Right cardiac atrium (tissue), 5 donors: ENCODE measurements around the gene PTGER4. TPM values are rescaled to one million over a fixed set of nuclear protein-coding genes. Genes with fewer than 3 reads are reported as not detected.
"Not testable (repeated sequence)": the region's sequence is repeated elsewhere in the genome, so short reads cannot be mapped to it uniquely, and the experiment has no call there.

Experiments
- ATAC-seq, 2 donors: fragments of 200-7000 bp; cut with Tn5 transposase; one replicate each; pipeline versions ENCODE4 v1.8.0 to v1.9.1; 2020; ENCODE audit warnings: moderate library complexity in 2 of 2, mild to moderate bottlenecking in 1 of 2
- DNase-seq, 3 donors: peaks; one replicate each; pipeline ENCODE4 v3.0.0-alpha.2; 2020
- H3K27ac ChIP-seq: one replicate; pipeline ENCODE4 v1.5.1; 2013; ENCODE audit warnings: mild to moderate bottlenecking, low read length, control low read depth, moderate library complexity
- H3K27me3 ChIP-seq: one replicate; pipeline ENCODE4 v1.6.1; 2013; ENCODE audit not compliant: control insufficient read depth, insufficient read depth
- H3K4me1 ChIP-seq: one replicate; pipeline ENCODE4 v1.6.1; 2013; ENCODE audit warnings: low read length; ENCODE audit not compliant: control insufficient read depth, insufficient read depth
- H3K4me3 ChIP-seq: one replicate; pipeline ENCODE4 v1.5.1; 2013; ENCODE audit warnings: low read length, control low read depth
- H3K9me3 ChIP-seq: one replicate; pipeline ENCODE4 v1.6.1; 2013; ENCODE audit warnings: low read length; ENCODE audit not compliant: control insufficient read depth
- WGBS: extraction: QIAGEN DNeasy Blood & Tissue Kit; methylation state at CpG from one replicate; pipeline ENCODE4 v1.1.7; 2013; 5-methylcytosine and 5-hydroxymethylcytosine counted together
- intact Hi-C, 4 donors: fragments of 100-400 bp; cut with DNase I; formaldehyde crosslinking; loops; one replicate each; pipeline versions ENCODE4 v1.11.0 to v1.14.0; 2022 to 2023
- polyA plus RNA-seq: library from polyadenylated mRNA; stranded (reverse); fragments of 200-250 nt; gene quantifications from one replicate; pipeline ENCODE4 v1.2.3, GENCODE V29; 2013
- total RNA-seq, 4 donors: library from RNA; stranded (reverse); fragmentation: NEBNext Ultra II Directional; extraction: Animal tissue kit (Norgen Biotek cat#: 25700); gene quantifications; one replicate each; pipeline ENCODE4 v1.2.1, GENCODE V29; 2021
- donor health status: healthy with polysubstance abuse.
- donor health status: DM: no; HTN: yes; CAD: no.
- donor health status: DM: no; HTN: no; CAD: no.
- donor health status: DM: no; HTN: yes; CAD: no; lungs with severe emphysema.
- donor health status: DM: yes; HTN: yes; CAD: no.

PTGER4 gene
- total and polyA plus RNA-seq, 5 donors = 1.9 to 4.8 (median 3.5) TPM

DNA sequence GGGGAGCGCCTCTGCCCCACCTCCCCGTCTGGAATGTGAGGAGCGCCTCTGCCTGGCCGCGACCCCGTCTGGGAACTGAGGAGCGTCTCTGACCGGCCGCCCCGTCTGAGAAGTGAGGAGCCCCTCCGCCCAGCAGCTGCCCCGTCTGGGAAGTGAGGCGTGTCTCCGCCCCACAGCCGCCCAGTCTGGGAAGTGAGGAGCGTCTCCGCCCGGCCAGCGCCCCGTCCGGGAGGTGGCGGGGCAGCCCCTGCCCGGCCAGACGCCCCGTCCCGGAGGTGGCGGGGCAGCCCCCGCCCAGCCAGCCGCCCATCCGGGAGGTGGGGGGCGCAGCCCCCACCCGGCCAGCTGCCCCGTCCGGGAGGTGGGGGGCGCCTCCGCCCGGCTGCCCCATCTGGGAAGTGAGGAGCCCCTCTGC, 42.8 kb downstream of the PTGER4 start:
- H3K4me1 ChIP-seq, H3K9me3 ChIP-seq, H3K27me3 ChIP-seq, H3K4me3 ChIP-seq, ATAC-seq, H3K27ac ChIP-seq, intact Hi-C loops: not testable (repeated sequence)
- peak in 2 of 3 donors; percentile 20 to 55 for DNase-seq
- 93% methylated on average over 37 of the region's 37 CpGs for WGBS

GRCh38 chr5:40733434-40733833, 53.7 kb downstream of the PTGER4 start:
- peaks cover 6% of the 10 kb centered on the region for H3K4me1 ChIP-seq
- ATAC-seq = peak in 1 of 2 donors; percentile 10
- H3K27me3 ChIP-seq = no peaks in the 10 kb centered on the region
- no peaks in the 10 kb centered on the region for H3K9me3 ChIP-seq
- WGBS = 78% methylated on average over 2 of the region's 2 CpGs
- no peak overlapping the region for H3K4me3 ChIP-seq
- no peak for DNase-seq
- intact Hi-C loops = loop anchor here in 1 of 4 donors (10.0 kb wide), 1 partner anchor 1149 kb away; no protein-coding TSS in a partner anchor
- no peak overlapping the region for H3K27ac ChIP-seq

DNA sequence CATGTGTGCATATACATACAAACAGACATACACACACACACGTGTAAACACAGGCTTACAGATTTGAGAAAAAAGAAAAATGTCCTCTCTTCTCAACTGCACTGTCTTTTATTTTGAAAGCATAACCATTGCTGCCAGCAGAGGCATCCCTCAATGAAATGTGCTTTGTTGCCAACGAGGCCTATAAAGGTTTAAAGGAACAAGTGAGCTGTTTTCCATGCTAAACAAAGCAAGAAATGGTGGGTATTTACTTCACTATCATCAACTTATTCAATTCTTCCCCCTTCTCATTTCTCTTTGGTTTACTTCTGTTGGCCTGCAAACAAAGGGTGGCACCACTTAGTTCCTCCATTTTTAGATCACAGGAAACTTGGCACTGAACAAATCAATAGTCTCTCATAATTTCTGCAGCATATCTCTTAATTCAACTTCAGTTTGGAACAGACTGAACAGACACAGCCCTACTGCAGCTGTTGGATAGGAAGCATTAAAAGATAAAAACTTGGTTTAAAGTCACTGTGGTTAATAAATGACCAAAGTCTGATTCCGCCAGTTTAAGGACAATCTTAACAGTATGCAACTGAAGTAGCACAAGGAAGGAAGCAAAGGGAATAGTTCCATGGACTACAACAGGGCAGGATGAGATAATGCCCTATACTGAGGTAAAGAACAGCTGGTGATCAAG, 54.3 kb downstream of the PTGER4 start:
- H3K27me3 ChIP-seq = no peaks in the 10 kb centered on the region
- H3K4me3 ChIP-seq = no peak overlapping the region
- ATAC-seq (peak; percentile 83 to 88), DNase-seq (no peak)
- peak overlapping the region; percentile 26 for H3K27ac ChIP-seq
- peaks cover 6% of the 10 kb centered on the region for H3K4me1 ChIP-seq
- intact Hi-C loops = loop anchor here in 1 of 4 donors (10.0 kb wide), 1 partner anchor 1149 kb away; no protein-coding TSS in a partner anchor
- no peaks in the 10 kb centered on the region for H3K9me3 ChIP-seq
- 31% methylated on average over 3 of the region's 3 CpGs for WGBS

DNA sequence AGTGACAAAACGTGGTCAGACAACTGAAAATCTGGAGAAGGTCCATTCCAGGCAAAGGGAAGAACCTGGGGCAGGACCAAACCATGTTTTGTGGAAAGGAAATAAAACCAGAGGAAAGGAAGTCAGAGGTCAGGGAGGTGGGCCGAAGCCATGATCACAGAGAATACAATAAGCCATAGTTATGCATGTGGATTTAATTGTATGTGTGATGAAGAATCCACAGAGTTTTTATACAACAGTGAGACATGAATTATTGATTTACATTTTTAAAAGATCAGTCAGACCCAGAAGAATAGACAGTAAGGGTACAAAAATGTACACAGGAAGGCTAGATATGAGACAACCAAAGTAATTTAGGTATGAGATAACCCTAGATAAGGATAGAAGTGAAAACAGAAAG, 55.3 kb downstream of the PTGER4 start:
- DNase-seq (no peak), ATAC-seq (peak in 1 of 2 donors; percentile 50)
- H3K4me3 ChIP-seq = no peak overlapping the region
- peaks cover 3% of the 10 kb centered on the region for H3K9me3 ChIP-seq
- H3K27ac ChIP-seq = no peak overlapping the region
- peaks cover 6% of the 10 kb centered on the region for H3K4me1 ChIP-seq
- 51% methylated on average over 2 of the region's 2 CpGs for WGBS
- H3K27me3 ChIP-seq = no peaks in the 10 kb centered on the region
- intact Hi-C loops = loop anchor here in 1 of 4 donors (10.0 kb wide), 1 partner anchor 1150 kb away; no protein-coding TSS in a partner anchor

DNA sequence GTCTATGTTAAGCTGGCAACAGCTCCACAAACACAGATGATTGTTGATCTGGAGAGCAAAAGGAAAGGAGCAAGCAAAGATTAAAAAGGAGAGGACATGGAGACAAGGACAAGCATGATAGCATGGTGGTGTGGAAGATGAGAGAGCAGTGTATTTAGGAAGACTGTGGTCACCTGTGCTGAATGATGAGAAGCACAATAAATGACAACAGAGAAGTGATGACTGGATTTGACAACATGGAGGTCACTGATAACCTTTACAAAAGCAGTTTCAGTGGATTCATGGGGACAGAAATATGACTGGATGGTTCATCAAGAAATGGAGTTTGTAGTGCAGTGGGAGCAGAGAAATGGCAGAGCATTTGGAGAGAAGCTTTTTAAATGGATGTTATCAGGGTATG, 55.9 kb downstream of the PTGER4 start:
- intact Hi-C loops = loop anchor here in 1 of 4 donors (10.0 kb wide), 1 partner anchor 1151 kb away; no protein-coding TSS in a partner anchor

DNA sequence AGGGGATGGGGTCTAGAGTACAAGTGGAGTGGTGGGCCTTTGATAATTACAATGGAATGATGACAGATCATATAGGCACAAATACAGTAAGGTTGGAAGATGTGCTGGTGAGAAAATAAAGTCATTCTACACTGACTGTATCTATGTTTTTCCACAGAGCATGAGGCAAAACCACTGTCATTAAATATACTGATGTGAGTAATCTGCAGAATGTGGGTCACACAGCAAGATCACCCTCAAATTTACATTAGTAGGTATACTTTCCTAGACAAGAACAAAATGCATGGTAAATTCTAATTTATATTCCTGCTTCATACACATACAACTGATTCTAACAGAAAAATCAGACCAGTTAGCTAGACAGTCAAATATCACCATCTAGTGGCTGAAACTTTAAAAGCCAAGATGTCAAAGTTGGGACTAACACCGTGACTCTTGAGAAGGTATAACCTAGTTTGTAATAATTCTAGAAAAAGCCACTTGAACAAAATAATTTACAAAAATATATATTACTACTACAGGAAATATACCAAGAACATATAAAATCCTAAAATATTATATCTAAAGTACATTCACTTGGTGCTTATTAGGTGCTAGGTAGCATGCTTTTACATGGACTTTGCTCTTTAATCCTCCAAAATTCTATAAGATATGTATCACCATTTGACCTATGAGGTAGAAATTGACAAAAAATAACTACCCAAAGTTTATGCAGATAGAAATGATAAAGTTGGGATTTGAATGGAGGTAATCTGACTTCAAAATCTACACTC, 56.6 kb downstream of the PTGER4 start:
- no peaks in the 10 kb centered on the region for H3K27me3 ChIP-seq
- no peak overlapping the region for H3K4me3 ChIP-seq
- WGBS = 7% methylated on average over 1 of the region's 1 CpG
- peaks cover 5% of the 10 kb centered on the region for H3K9me3 ChIP-seq
- no peak overlapping the region for H3K27ac ChIP-seq
- H3K4me1 ChIP-seq = peaks cover 6% of the 10 kb centered on the region
- DNase-seq = no peak
- ATAC-seq = peak; percentile 37 to 45
- intact Hi-C loops = loop anchor here in 1 of 4 donors (10.0 kb wide), 1 partner anchor 1151 kb away; no protein-coding TSS in a partner anchor

More for the DNA sequence above, 55.9 kb downstream of the PTGER4 start:
- Histone ChIP-seq H3K27me3 (no peaks in the 10 kb centered on the region), H3K4me1 (peaks cover 6% of the 10 kb centered on the region), H3K27ac (no peak overlapping the region), H3K9me3 (peaks cover 5% of the 10 kb centered on the region), H3K4me3 (no peak overlapping the region)
- ATAC-seq (no peak), DNase-seq (no peak)

GRCh38 chr5:40738502-40738901, 58.8 kb downstream of the PTGER4 start:
- no peak for ATAC-seq
- H3K9me3 ChIP-seq = peaks cover 6% of the 10 kb centered on the region
- no peak for DNase-seq
- H3K4me3 ChIP-seq = no peak overlapping the region
- H3K4me1 ChIP-seq = peaks cover 5% of the 10 kb centered on the region
- H3K27ac ChIP-seq = no peak overlapping the region
- intact Hi-C loops = loop anchor here in 1 of 4 donors (10.0 kb wide), 1 partner anchor 1154 kb away; no protein-coding TSS in a partner anchor
- no peaks in the 10 kb centered on the region for H3K27me3 ChIP-seq

Other genes starting within 250 kb of the PTGER4 start
- 10 to 100 TPM; 14.9 to 17.5 (median 16.7) TPM for gene TTC33, start 76.0 kb downstream of the PTGER4 start, total RNA-seq
- gene TTC33, start 76.0 kb downstream of the PTGER4 start, polyA plus RNA-seq = 7.2 TPM
- gene PRKAA1, start 118.5 kb downstream of the PTGER4 start, total RNA-seq = 10 to 100 TPM; 35.7 to 50.9 (median 43.7) TPM
- gene PRKAA1, start 118.5 kb downstream of the PTGER4 start, polyA plus RNA-seq = 16.9 TPM
- 100 to 1,000 TPM; 583 to 782 (median 626) TPM for gene RPL37, start 155.3 kb downstream of the PTGER4 start, total RNA-seq
- 849 TPM for gene RPL37, start 155.3 kb downstream of the PTGER4 start, polyA plus RNA-seq
- gene CARD6, start 161.5 kb downstream of the PTGER4 start, total RNA-seq = 1 to 10 TPM; 7.7 to 9.6 (median 8.5) TPM
- gene CARD6, start 161.5 kb downstream of the PTGER4 start, polyA plus RNA-seq = 3.8 TPM
- 1,000 to 10,000 TPM in 1 of 4 donors, 100 to 1,000 TPM in 3; 566 to 1,240 (median 707) TPM for gene C7, start 229.6 kb downstream of the PTGER4 start, total RNA-seq
- 518 TPM for gene C7, start 229.6 kb downstream of the PTGER4 start, polyA plus RNA-seq